Omental fat pad (tissue), 4 donors: ENCODE measurements around the gene DOCK2. TPM values are rescaled to one million over a fixed set of nuclear protein-coding genes. Genes with fewer than 3 reads are reported as not detected.
"Not testable (repeated sequence)": the region's sequence is repeated elsewhere in the genome, so short reads cannot be mapped to it uniquely, and the experiment has no call there.

Experiments used
- ATAC-seq: fragments of 150-250 bp; one replicate; pipeline ENCODE4 v1.9.1; 2016; ENCODE audit warnings: mild to moderate bottlenecking, moderate library complexity; ENCODE audit not compliant: low FRiP score
- DNase-seq: peaks from one replicate; pipeline ENCODE4 v3.0.0-alpha.2; 2019; ENCODE audit warnings: low spot score
- total RNA-seq, 4 donors: library from RNA; depleted of rRNA; stranded (reverse); fragments of >200 nt; gene quantifications; one replicate each; pipeline ENCODE4 v1.1.0, GENCODE V29; 2016
- TF ChIP-seq, protein P1 (sequence below), 3 donors: fragments of 450-650 bp; IDR thresholded peaks; one replicate each; pipeline ENCODE4 v1.5.1; 2016 to 2017; ENCODE audit warnings: antibody characterized with exemption in 3 of 3, mild to moderate bottlenecking in 3 of 3, moderate library complexity in 2 of 3

DOCK2 gene
- total RNA-seq, 4 donors from 2014 or later = 28.4 to 55.6 (median 41.3) TPM

GRCh38 chr5:170080786-170081445, 443.8 kb downstream of the DOCK2 start:
- DNase-seq (no peak), ATAC-seq (no peak)
- TF ChIP-seq, protein P1, sequence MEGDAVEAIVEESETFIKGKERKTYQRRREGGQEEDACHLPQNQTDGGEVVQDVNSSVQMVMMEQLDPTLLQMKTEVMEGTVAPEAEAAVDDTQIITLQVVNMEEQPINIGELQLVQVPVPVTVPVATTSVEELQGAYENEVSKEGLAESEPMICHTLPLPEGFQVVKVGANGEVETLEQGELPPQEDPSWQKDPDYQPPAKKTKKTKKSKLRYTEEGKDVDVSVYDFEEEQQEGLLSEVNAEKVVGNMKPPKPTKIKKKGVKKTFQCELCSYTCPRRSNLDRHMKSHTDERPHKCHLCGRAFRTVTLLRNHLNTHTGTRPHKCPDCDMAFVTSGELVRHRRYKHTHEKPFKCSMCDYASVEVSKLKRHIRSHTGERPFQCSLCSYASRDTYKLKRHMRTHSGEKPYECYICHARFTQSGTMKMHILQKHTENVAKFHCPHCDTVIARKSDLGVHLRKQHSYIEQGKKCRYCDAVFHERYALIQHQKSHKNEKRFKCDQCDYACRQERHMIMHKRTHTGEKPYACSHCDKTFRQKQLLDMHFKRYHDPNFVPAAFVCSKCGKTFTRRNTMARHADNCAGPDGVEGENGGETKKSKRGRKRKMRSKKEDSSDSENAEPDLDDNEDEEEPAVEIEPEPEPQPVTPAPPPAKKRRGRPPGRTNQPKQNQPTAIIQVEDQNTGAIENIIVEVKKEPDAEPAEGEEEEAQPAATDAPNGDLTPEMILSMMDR (IDR thresholded peaks at IDR 0.05) = no peak

DNA sequence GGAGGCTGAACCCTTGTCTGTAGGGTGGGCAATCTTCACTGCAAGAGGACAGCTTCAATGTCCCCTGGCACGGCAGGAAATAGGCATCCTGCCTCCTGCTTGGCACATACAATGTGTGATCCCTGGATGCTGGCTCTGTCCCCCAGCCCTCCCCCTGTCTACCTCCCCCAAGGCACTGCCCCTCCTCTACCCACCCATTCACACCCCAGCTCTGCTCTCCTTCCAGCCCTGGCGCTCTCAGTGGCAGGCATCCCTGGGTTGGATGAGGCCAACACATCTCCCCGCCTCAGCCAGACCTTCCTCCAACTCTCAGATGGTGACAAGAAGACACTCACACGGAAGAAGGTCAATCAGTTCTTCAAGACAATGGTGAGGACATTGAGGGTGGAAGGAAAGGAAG, 444.5 kb downstream of the DOCK2 start:
- DNase-seq = no peak
- TF ChIP-seq, protein P1 (IDR thresholded peaks at IDR 0.05) = no peak
- no peak for ATAC-seq

DNA sequence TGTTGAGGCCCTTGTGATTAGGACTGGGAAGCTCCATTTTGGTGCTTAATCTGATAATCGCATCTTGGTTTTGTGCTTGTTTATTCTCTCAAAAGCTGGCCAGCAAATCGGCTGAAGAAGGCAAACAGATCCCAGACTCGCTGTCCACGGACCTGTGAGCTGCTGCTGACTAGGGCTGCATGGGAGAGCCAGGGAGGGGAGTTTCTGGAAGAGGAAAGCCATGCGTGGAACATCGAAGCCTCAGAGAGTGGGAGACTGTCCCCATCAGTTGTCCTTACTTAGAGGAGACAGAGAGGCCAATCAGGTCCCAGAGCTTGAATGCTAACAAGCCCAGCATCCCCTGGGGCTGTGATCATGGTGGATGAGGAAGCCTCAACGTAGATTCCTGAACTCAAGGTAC, 445.6 kb downstream of the DOCK2 start:
- TF ChIP-seq, protein P1 (IDR thresholded peaks at IDR 0.05) = no peak
- no peak for ATAC-seq
- no peak for DNase-seq

DNA sequence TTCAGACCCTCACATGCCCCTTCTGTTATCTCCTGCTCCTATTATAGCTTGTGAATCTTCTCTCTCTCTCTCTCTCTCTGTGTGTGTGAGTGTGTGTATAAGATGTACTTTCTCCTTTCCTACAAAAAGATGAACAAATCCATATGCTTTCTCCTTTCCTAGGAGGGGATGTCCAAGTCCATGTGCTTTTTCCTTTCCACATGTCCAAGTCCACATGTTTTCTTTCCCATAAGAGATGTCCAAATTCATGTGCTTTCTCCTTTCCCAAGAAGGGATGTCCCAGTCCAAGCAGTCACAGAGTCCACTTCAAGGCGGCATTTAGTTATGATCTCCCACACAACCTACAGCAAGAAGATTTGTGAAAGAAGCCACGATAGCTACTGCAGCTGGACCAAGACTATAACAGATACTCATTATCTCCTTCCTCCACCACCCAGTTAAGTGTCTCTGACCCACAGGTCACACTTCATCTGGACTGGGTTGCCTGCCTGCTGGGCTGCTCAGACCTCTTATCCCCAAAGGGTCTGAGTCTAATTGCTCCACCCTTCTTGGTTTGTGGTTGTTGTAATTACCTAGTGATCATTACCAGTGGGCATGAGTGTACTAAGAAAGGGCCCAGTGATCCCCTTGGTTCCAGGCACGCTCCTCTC, 450.2 kb downstream of the DOCK2 start:
- ATAC-seq (no peak), DNase-seq (no peak)
- TF ChIP-seq, protein P1 (IDR thresholded peaks at IDR 0.05) = no peak

DNA sequence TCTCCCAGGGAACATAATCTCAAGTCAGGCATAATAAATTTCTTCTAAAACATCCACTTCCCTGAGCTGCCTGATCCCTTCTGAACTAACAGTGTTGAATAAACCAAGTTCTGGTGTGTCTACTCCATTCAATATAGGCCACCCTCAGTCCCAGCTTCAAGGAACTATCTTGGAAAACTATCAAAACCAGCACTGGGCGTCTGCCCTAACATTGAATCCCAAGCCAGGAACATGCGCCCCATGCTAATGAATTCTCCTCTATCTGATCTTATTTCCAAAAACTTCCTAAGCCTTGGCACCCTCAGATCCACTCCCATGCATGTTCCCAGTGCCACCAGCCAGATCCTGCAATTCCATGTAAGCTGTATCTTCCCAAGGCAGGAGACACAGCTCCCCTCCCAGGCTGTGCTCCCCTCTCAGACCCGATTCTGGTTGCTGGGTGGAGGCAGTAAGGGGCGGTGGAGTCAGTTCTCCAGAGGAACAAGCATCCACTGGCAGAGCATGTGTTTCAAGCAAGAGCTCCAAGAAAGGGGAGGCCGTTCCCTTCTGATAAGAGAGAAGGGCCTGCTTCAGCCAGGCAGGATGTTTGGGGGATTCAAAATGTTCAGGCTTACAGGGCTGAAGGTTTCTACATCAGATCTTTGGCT, 455.5 kb downstream of the DOCK2 start:
- TF ChIP-seq, protein P1 (IDR thresholded peaks at IDR 0.05) = no peak
- ATAC-seq (no peak), DNase-seq (no peak)

DNA sequence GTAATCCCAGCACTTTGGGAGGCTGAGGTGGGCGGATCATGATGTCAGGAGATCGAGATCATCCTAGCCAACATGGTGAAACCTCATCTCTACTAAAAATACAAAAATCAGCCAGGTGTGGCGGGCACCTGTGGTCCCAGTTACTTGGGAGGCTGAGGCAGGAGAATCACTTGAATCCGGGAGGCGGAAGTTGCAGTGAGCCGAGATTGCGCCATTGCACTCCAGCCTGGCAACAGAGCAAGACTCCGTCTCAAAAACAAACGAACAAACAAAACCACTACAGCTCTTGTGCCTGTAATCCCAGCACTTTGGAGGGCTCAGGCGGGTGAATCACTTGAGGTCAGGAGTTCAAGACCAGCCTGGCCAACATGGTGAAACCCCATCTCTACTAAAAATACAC, 457.3 kb downstream of the DOCK2 start:
- ATAC-seq, DNase-seq: not testable (repeated sequence)

GRCh38 chr5:170095646-170096045, 458.6 kb downstream of the DOCK2 start:
- TF ChIP-seq, protein P1 (IDR thresholded peaks at IDR 0.05) = no peak
- ATAC-seq = no peak
- DNase-seq = no peak
